GM19193 (cell line): ENCODE data around the gene KRTAP10-2.

Source experiments
- POLR2A ChIP-seq: IDR thresholded peaks from 4 replicates; pipeline ENCODE4 v1.6.1; 2011; ENCODE audit not compliant: insufficient read depth, insufficient read length; ENCODE audit errors: extremely low read depth

KRTAP10-2 gene

DNA sequence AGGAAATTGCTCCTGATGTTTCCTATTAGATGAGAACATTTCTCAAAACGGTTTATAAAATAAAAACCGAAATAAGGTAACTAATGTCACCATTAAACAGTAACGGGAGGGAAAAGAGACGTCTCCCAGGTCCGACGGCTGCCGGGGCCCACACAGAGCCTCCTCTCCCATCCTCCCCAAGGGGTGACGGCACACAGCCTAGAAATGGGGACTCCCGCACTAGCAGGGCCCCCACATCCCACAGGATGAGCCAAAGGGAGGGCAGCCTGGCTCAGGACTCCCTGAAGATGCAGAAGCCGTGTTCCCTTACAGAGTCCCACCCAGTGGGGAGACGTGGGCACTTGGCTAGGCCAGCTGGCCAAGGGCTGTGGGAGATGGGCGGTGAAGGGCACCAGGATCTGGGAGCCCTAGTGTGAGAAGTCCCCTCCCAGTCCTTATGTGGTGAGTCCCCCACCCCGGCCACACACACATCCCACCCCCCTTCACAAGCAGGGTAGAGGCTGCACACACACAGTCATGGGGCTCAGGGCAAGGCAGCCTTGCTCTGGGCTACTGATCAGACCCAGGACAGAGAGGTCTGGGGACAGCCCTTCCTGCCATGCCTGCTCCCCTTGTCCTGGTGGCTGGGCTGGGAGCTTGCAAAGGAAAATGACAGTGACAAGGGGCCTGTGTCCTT lies 4.0 kb upstream of the KRTAP10-2 start:
- TF ChIP-seq POLR2A, result no peak

GRCh38 chr21:44552681-44553080 lies 1.4 kb upstream of the KRTAP10-2 start:
- no peak for TF ChIP-seq POLR2A

DNA sequence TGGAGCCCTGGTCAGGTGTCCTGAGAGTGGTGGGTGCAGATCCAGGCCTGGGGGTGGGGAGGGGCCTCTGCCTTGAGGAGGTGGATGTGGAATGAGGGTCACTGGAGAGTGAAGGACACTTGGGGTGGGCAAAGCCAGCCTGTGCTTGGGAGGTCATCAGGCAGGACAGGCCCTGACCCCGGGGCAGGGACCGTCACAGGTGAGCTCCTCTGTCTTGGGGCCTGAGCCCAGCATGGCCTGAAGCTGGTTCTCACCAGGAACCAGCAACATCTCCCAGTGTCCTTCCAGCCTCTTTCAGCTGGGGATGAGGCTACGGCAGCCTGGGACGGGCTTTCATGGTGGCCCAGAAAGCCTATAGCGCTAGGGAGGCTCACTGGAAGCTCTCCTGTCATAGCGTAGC lies 831 bp upstream of the KRTAP10-2 start:
- TF ChIP-seq POLR2A, result no peak

- no peak for TF ChIP-seq POLR2A
These were observed 498 bp downstream of the KRTAP10-2 start for GRCh38 chr21:44550807-44551206.

- no peak for TF ChIP-seq POLR2A
These were observed 1.6 kb downstream of the KRTAP10-2 start for GRCh38 chr21:44549525-44550211.

- TF ChIP-seq POLR2A, result no peak
These were observed 2.4 kb downstream of the KRTAP10-2 start for GRCh38 chr21:44548922-44549321.

GRCh38 chr21:44548381-44548780 lies 2.9 kb downstream of the KRTAP10-2 start:
- no peak for TF ChIP-seq POLR2A

DNA sequence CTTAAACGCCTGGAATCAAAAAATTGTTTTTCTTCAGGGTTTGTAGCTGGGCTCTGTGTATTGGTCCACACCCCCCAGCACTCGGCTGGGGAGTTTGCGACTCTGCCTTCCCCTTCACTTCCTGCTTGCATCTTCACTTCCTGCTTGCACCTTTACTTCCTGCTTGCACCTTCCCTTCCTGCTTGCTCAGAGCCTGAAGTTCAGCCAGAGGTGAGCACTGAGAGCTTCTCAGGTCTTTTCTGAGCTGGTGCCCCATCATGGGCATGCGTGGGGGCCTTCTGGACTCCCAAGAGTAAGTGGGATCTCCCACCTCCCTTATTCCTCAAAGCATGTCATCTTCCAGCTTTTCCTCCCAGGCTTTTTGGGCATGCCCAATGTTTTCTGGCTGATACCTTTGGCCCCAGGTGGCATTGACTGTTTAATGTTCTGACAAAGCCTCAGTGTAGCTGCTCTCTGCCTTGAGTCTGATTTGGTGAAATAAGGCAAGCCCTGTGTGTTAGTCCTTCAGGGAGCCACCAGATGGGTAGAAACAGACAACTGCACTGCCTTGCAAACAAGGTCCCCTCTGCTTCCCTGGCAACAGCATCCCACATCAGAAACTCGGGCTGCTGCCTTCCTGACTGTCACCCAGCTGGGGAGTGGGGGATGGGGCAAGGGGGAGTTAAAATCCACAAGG lies 3.5 kb downstream of the KRTAP10-2 start:
- TF ChIP-seq POLR2A, result no peak

- no peak for TF ChIP-seq POLR2A
These were observed 6.7 kb downstream of the KRTAP10-2 start for GRCh38 chr21:44544566-44544965.

GRCh38 chr21:44542716-44543115 lies 8.6 kb downstream of the KRTAP10-2 start:
- no peak for TF ChIP-seq POLR2A

DNA sequence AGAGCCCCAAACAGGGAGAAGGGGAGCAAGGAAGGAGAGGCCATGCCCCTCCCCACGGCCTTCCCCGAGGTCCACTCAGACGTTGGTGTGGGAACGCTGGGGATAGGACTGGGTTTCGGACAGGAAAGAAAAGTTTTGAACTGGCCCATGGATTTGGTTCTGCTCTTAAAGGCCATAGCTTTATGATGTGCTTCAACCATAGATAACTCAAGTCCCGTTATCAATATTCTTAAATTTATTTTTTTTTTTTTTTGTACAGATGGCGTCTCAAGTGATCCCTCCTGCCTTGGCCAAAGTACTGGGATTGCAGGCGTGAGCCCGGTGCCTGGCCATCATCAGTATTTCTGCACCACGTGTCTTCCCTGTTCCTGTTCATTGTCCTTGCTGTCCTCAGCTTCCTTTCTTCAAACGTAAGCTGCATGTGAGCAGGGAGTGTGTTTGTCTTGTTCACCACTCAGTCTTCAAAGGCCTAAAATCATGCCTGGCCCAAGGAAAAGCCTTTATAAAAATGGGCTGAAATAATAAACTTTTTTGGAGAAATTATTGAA lies 10.5 kb downstream of the KRTAP10-2 start:
- no peak for TF ChIP-seq POLR2A

- no peak for TF ChIP-seq POLR2A
These were observed 11.2 kb downstream of the KRTAP10-2 start, which contains the start of gene KRTAP10-1 for GRCh38 chr21:44539991-44540666. KRTAP10-1 (minus strand) TSS chr21:44540195; CDS start chr21:44540150, 45 bp downstream.

DNA sequence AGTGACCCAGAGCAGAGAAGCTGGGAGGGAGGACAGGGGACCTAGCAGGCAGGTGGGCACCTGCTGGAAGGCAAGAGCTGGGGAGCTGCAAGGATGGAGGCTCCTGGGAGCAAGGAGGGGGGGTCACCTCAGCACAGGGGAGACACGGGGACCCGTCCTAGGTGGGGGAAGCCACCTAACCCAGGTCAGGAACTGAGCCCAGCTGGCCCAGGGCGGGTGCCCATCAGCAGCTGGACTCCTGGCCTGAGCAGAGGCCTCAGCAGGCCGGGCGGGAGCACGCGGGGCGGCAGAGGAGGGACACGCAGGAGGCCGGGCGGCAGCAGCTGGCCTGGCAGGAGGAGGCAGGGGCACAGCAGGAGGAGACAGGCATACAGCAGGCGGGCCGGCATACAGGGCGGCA lies 12.3 kb downstream of the KRTAP10-2 start:
- TF ChIP-seq POLR2A, result no peak

- no peak for TF ChIP-seq POLR2A
These were observed 13.1 kb downstream of the KRTAP10-2 start for GRCh38 chr21:44537930-44538911.
